Keratinocyte (primary cell): ENCODE data around the gene TTC31.

ENCODE experiments used
- CTCF ChIP-seq, 3 experiments: IDR thresholded peaks in 1 of 3; conservative IDR thresholded peaks in 1 of 3; optimal IDR thresholded peaks in 1 of 3; 2 replicates in 2 of 3; 3 replicates in 1 of 3; pipeline versions ENCODE3 to v1.5.1; 2011; ENCODE audit warnings: low read length in 3 of 3, mild to moderate bottlenecking in 3 of 3, moderate library complexity in 2 of 3, control low read depth in 1 of 3, inconsistent platforms in 1 of 3; ENCODE audit not compliant: insufficient read depth in 2 of 3; ENCODE audit errors: extremely low read depth in 1 of 3
- EZH2 ChIP-seq: IDR thresholded peaks from one replicate; pipeline ENCODE4 v1.6.1; 2012; ENCODE audit warnings: inconsistent platforms, mild to moderate bottlenecking, low read length, moderate library complexity

- TF ChIP-seq CTCF (optimal IDR thresholded peaks at IDR 0.05 in 1 of 3, IDR thresholded peaks at IDR 0.05 in 1 of 3, conservative IDR thresholded peaks at IDR 0.05 in 1 of 3; ENCODE audit: extremely low read depth in 1 of 3, insufficient read depth in 2 of 3, low read length in 3 of 3) (no peak), EZH2 (no peak)
These were observed 34.1 kb upstream of the TTC31 start for GRCh38 chr2:74448771-74449170.
